AG09309 (cell line): ENCODE results near the gene GRIA3.

Source experiments
- DNase-seq: peaks from one replicate; pipeline ENCODE4 v3.0.0-alpha.2; 2010; ENCODE audit warnings: low read depth
- H3K4me3 ChIP-seq: 2 replicates; pipeline ENCODE4 v1.5.1; 2011; ENCODE audit warnings: mild to moderate bottlenecking, low read depth, low read length, moderate library complexity; ENCODE audit not compliant: control insufficient read depth
- TF ChIP-seq, protein P1 (sequence below): IDR thresholded peaks from 2 replicates; pipeline ENCODE4 v1.5.1; 2011; ENCODE audit warnings: mild to moderate bottlenecking, low read depth, low read length, inconsistent platforms; ENCODE audit not compliant: insufficient read depth, control insufficient read depth; ENCODE audit errors: missing control alignments

Gene GRIA3

GRCh38 chrX:123157586-123157985 is 26.5 kb upstream of the GRIA3 start:
- H3K4me3 ChIP-seq = no peak overlapping the region
- TF ChIP-seq, protein P1, sequence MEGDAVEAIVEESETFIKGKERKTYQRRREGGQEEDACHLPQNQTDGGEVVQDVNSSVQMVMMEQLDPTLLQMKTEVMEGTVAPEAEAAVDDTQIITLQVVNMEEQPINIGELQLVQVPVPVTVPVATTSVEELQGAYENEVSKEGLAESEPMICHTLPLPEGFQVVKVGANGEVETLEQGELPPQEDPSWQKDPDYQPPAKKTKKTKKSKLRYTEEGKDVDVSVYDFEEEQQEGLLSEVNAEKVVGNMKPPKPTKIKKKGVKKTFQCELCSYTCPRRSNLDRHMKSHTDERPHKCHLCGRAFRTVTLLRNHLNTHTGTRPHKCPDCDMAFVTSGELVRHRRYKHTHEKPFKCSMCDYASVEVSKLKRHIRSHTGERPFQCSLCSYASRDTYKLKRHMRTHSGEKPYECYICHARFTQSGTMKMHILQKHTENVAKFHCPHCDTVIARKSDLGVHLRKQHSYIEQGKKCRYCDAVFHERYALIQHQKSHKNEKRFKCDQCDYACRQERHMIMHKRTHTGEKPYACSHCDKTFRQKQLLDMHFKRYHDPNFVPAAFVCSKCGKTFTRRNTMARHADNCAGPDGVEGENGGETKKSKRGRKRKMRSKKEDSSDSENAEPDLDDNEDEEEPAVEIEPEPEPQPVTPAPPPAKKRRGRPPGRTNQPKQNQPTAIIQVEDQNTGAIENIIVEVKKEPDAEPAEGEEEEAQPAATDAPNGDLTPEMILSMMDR = no peak
- no peak for DNase-seq

- TF ChIP-seq, protein P1 = no peak
- DNase-seq = no peak
- H3K4me3 ChIP-seq = no peak overlapping the region
Observed at GRCh38 chrX:123159403-123159802, 24.7 kb upstream of the GRIA3 start.

- H3K4me3 ChIP-seq = no peak overlapping the region
- DNase-seq = no peak
- TF ChIP-seq, protein P1 = no peak
Observed at GRCh38 chrX:123167621-123168020, 16.5 kb upstream of the GRIA3 start.

GRCh38 chrX:123169247-123169901 is 14.7 kb upstream of the GRIA3 start:
- no peak for DNase-seq
- H3K4me3 ChIP-seq = no peak overlapping the region
- TF ChIP-seq, protein P1 = no peak

- no peak for DNase-seq
- TF ChIP-seq, protein P1 = no peak
- no peak overlapping the region for H3K4me3 ChIP-seq
Observed at GRCh38 chrX:123170546-123170945, 13.5 kb upstream of the GRIA3 start.

DNA sequence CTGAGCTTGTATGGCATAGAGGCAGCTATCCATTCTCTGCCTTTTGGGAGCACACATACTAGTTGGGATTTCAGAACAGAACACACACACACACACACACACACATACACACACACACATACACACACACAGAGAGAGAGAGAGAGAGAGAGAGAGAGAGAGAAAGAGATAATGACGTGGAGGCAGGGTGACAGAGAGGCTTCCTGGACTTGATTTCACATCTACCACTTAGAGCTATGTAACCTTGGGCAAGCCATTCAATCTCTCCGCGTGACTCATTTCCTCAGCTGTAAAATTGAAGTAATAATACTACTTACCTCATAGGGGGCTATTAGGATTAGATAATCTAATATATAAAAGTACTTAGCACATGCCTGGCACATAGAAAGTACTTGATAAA is 12.3 kb upstream of the GRIA3 start:
- TF ChIP-seq, protein P1 = no peak
- no peak for DNase-seq
- no peak overlapping the region for H3K4me3 ChIP-seq
